Cardiac muscle cell (in vitro differentiated cells and primary cell): ENCODE data around the gene MAP3K2. TPM values are rescaled to one million over a fixed set of nuclear protein-coding genes. Genes with fewer than 3 reads are reported as not detected.

Experiments used
- DNase-seq, 2 donors: peaks; one replicate each; pipeline versions ENCODE4 v3.0.0 to v3.0.0-alpha.2; 2010 to 2017; ENCODE audit warnings: low read depth in 1 of 2, low spot score in 1 of 2
- H3K27ac ChIP-seq: fragments of 200-600 bp; sonication (generic); 2 replicates; pipeline ENCODE4 v1.5.1; 2016
- H3K27me3 ChIP-seq: fragments of 200-600 bp; sonication (generic); 2 replicates; pipeline ENCODE4 v1.6.0; 2016; ENCODE audit warnings: control low read depth
- H3K36me3 ChIP-seq: fragments of 200-600 bp; sonication (generic); 2 replicates; pipeline ENCODE4 v1.5.1; 2016; ENCODE audit warnings: control low read depth
- H3K4me1 ChIP-seq: fragments of 200-600 bp; sonication (generic); 2 replicates; pipeline ENCODE4 v1.8.1; 2017; ENCODE audit warnings: low read depth, mild to moderate bottlenecking, mixed run types
- H3K4me3 ChIP-seq: fragments of 200-600 bp; sonication (generic); 2 replicates; pipeline ENCODE4 v1.5.1; 2016; ENCODE audit warnings: mild to moderate bottlenecking
- H3K9me3 ChIP-seq: fragments of 200-600 bp; sonication (generic); 2 replicates; pipeline ENCODE4 v1.5.1; 2017; ENCODE audit warnings: low read depth, mild to moderate bottlenecking, control low read depth
- polyA plus RNA-seq: library from polyadenylated mRNA; unstranded; fragments of >200 nt; fragmentation: Nextera tagmentation; extraction: Ambion mirVana; gene quantifications from 2 replicates; pipeline ENCODE4 v1.2.1, GENCODE V29; 2016
- total RNA-seq: library from RNA; depleted of rRNA; stranded (reverse); fragments of >200 nt; gene quantifications from 2 replicates; pipeline ENCODE4 v1.2.3, GENCODE V29; 2016
- TF ChIP-seq, protein P1 (sequence below): IDR thresholded peaks from 2 replicates; pipeline ENCODE4 v1.5.1; 2012; ENCODE audit warnings: low read depth, mild to moderate bottlenecking, low read length

Gene MAP3K2
- total and polyA plus RNA-seq, 2 experiments from 2014 or later, result 36.6 to 40.2 TPM

DNA sequence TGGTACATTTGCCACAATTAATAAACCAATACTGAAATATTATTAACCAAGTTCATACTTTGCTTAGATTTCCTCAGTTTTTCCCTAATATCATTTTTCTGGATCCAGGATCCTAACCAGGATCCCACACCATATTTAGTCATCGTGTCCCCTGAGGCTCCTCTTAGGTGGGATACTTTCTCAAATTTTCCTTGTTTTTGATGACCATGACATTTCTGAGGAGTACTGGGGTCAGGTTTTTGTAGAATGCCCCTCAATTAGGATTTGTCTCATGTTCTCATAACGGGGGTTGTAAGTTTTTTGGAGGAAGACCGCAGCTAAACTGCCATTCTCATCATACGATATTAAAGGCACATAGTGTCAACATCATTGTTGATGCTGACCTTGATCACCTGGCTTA lies 78.3 kb downstream of the MAP3K2 start:
- TF ChIP-seq, protein P1, sequence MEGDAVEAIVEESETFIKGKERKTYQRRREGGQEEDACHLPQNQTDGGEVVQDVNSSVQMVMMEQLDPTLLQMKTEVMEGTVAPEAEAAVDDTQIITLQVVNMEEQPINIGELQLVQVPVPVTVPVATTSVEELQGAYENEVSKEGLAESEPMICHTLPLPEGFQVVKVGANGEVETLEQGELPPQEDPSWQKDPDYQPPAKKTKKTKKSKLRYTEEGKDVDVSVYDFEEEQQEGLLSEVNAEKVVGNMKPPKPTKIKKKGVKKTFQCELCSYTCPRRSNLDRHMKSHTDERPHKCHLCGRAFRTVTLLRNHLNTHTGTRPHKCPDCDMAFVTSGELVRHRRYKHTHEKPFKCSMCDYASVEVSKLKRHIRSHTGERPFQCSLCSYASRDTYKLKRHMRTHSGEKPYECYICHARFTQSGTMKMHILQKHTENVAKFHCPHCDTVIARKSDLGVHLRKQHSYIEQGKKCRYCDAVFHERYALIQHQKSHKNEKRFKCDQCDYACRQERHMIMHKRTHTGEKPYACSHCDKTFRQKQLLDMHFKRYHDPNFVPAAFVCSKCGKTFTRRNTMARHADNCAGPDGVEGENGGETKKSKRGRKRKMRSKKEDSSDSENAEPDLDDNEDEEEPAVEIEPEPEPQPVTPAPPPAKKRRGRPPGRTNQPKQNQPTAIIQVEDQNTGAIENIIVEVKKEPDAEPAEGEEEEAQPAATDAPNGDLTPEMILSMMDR, result no peak
- Histone ChIP-seq H3K4me3 (no peak overlapping the region), H3K27me3 (no peaks in the 10 kb centered on the region), H3K36me3 (peaks cover 42% of the 10 kb centered on the region), H3K27ac (no peak overlapping the region), H3K4me1 (no peaks in the 10 kb centered on the region), H3K9me3 (no peaks in the 10 kb centered on the region)
- DNase-seq, result no peak

DNA sequence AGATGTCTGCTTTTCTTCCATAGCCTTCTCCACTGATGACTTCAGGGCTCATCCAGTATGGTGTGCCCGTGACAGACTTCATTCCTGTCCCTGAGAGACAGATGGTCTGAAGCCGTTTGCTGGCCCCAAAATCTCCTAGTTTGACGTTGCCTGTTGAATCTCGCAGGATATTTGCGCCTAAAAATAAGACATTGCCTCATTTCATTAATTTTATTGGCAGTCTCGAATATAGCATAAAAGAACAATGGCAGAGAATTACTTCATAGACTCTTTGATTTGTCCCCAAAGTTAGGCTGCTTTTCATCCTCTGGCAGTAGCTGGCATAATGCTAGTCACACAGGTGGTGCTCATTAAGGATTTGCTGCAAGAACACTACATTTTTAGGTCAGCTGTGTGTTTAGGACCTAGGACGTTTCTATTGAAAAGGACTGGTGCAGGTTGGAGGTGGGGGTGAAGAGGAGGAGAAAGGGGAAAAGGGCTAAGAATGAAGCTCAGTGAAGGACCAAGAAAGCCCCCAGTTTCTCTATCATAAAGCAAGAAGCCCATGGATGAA lies 79.1 kb downstream of the MAP3K2 start:
- no peaks in the 10 kb centered on the region for H3K4me1 ChIP-seq
- no peaks in the 10 kb centered on the region for H3K9me3 ChIP-seq
- DNase-seq, result no peak
- H3K27me3 ChIP-seq, result no peaks in the 10 kb centered on the region
- peaks cover 34% of the 10 kb centered on the region for H3K36me3 ChIP-seq
- no peak overlapping the region for H3K27ac ChIP-seq
- TF ChIP-seq, protein P1, result no peak
- H3K4me3 ChIP-seq, result no peak overlapping the region

DNA sequence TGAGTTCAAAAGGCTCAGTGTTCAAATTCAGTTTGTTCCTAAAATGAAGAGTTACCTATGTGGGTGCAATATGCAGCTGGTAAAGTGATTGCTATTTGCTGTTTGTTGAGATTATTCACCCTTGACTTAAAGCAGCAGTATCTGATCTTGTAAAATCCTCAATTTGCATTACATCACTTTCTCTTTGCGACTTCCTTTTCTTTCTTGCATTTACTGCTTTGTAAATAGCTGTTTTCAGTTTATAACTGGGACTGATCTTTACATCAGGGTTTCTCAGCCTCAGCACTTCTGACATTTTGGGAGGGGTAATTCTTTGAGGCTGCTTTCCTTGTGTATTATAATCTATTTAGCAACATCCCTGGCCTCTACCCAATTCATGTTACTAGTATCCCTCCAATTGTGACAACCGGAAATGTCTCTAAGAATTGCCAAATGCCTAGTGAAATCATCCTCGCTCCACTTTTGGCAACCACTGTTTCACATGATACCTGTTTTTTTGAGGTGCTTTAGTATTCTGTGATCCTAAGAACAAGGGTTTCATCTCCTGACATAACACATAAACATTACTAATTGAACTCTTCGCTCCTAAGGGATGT lies 81.7 kb downstream of the MAP3K2 start:
- Histone ChIP-seq H3K4me1 (no peaks in the 10 kb centered on the region), H3K27me3 (no peaks in the 10 kb centered on the region), H3K36me3 (peaks cover 15% of the 10 kb centered on the region), H3K9me3 (no peaks in the 10 kb centered on the region), H3K27ac (no peak overlapping the region), H3K4me3 (no peak overlapping the region)
- TF ChIP-seq, protein P1, result no peak
- peak in 1 of 2 donors; percentile 51 for DNase-seq

DNA sequence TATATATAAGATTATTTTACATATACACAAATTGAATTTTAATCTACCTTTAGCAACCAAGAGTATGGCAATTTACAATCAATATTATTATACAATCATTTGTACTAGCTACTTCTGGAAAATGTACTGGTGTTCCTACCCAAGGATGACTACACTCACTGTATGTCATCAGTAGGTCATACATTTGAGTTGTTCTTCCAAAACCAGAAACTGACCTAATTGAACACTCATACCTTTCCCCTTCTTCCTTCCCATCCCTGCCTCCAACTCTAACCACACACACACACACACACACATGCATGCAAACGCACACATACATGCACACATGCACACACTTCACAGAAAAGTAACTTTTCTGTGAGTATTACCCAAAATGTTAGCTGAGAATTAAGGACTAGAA lies 85.6 kb downstream of the MAP3K2 start:
- no peaks in the 10 kb centered on the region for H3K4me1 ChIP-seq
- no peaks in the 10 kb centered on the region for H3K27me3 ChIP-seq
- DNase-seq, result no peak
- H3K27ac ChIP-seq, result no peak overlapping the region
- TF ChIP-seq, protein P1, result no peak
- H3K36me3 ChIP-seq, result peaks cover 9% of the 10 kb centered on the region
- H3K9me3 ChIP-seq, result no peaks in the 10 kb centered on the region
- H3K4me3 ChIP-seq, result no peak overlapping the region

DNA sequence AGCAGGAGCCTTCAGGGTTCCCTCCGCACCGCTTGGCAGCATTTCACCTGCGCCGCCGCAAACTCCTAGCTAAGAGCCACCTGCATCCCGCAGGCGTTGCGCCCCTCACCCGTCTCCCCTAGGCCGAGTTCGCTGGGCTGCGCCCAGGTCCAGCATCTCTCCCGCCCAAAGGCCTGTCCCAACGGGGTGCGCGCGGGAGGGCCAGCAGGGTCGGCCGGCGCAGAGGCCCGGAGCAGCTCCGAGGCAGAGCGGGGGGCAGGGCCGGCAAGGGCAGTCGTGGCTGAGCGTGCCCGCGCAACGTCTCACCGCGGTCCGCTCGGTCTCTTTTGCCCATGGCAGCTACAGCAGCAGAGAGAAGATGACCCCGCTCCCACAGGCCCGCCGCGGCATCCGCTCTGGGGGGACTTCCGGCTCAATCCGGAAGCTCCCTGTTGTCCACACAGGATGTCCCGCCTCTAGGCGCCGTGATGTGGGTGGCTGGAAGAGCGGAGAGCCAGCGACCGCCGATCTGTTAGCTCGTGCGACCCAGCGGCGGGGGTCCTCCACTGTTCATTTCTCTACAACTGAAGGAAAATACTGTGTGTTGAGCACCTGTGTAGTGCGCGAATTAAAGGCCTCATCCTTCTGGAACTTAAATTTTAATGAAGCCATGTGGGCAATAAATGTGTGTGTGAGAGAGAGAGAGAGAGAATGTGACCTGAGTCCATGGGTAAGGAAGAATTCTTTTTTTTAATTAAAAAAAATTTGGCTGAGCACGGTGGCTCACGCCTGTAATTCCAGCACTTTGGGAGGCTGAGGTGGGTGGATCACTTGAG lies 93.8 kb downstream of the MAP3K2 start, which contains the start of gene ERCC3:
TSS of gene ERCC3 (minus strand) at position 397 of the 815 bp plus-strand sequence. CDS start at position 334, 63 bp downstream.
- H3K27me3 ChIP-seq, result no peaks in the 10 kb centered on the region
- TF ChIP-seq, protein P1, result no peak
- peaks cover 4% of the 10 kb centered on the region for H3K4me1 ChIP-seq
- H3K4me3 ChIP-seq, result peak within 1 kb of the TSS; percentile 80
- H3K9me3 ChIP-seq, result no peaks in the 10 kb centered on the region
- peak; percentile 84 to 93 for DNase-seq
- peaks cover 37% of the 10 kb centered on the region for H3K36me3 ChIP-seq
- peak within 1 kb of the TSS; percentile 91 for H3K27ac ChIP-seq
